OCI-LY1 (cell line): Measurements from ENCODE around the gene NPTX1.

Experiments used
- H2AFZ ChIP-seq: fragments of 200-600 bp; sonication (generic), shearing (Covaris generic); 2 replicates; pipeline ENCODE4 v1.6.0; 2014; ENCODE audit warnings: antibody characterized with exemption, mild to moderate bottlenecking, low read length
- H3F3A ChIP-seq: fragments of 200-600 bp; sonication (generic), shearing (Covaris generic); 2 replicates; pipeline ENCODE4 v1.6.0; 2014; ENCODE audit warnings: mild to moderate bottlenecking, antibody characterized with exemption, low read length, moderate library complexity; ENCODE audit not compliant: insufficient read depth
- H3K27ac ChIP-seq: fragments of 200-600 bp; sonication (generic); 2 replicates; pipeline ENCODE4 v1.5.1; 2014; ENCODE audit warnings: low read length, mixed run types, mild to moderate bottlenecking, low read depth; ENCODE audit not compliant: poor library complexity, severe bottlenecking
- H3K27me3 ChIP-seq: fragments of 200-600 bp; sonication (generic); 2 replicates; pipeline ENCODE4 v1.6.0; 2014; ENCODE audit warnings: antibody characterized with exemption, mild to moderate bottlenecking, low read length, moderate library complexity; ENCODE audit not compliant: insufficient read depth
- H3K36me3 ChIP-seq: fragments of 200-600 bp; sonication (generic); 2 replicates; pipeline ENCODE4 v1.6.1; 2014; ENCODE audit warnings: mild to moderate bottlenecking, antibody characterized with exemption, low read length, moderate library complexity, mixed read lengths; ENCODE audit not compliant: insufficient read depth
- H3K4me1 ChIP-seq: fragments of 200-600 bp; sonication (generic); 2 replicates; pipeline ENCODE4 v1.5.1; 2014; ENCODE audit warnings: mild to moderate bottlenecking, low read length, moderate library complexity; ENCODE audit not compliant: insufficient read depth, severe bottlenecking
- H3K4me2 ChIP-seq: fragments of 200-600 bp; sonication (generic), shearing (Covaris generic); 2 replicates; pipeline ENCODE4 v1.6.1; 2014; ENCODE audit warnings: low read length
- H3K4me3 ChIP-seq: fragments of 200-600 bp; sonication (generic); 2 replicates; pipeline ENCODE4 v1.5.1; 2014; ENCODE audit warnings: low read length, low read depth, mild to moderate bottlenecking, mixed read lengths; ENCODE audit not compliant: poor library complexity, severe bottlenecking
- H3K79me2 ChIP-seq: fragments of 200-600 bp; shearing (Covaris generic); 2 replicates; pipeline ENCODE4 v1.6.1; 2016; ENCODE audit warnings: mixed run types, low read length, mixed read lengths; ENCODE audit not compliant: insufficient read depth
- H3K9ac ChIP-seq: fragments of 200-600 bp; sonication (generic), shearing (Covaris generic); 2 replicates; pipeline ENCODE4 v1.6.1; 2014; ENCODE audit warnings: mild to moderate bottlenecking, low read length, mixed read lengths
- H3K9me2 ChIP-seq: fragments of 200-600 bp; sonication (generic), shearing (Covaris generic); 2 replicates; pipeline ENCODE4 v1.6.1; 2014; ENCODE audit warnings: low read depth, mild to moderate bottlenecking, low read length, mixed read lengths
- H3K9me3 ChIP-seq: fragments of 200-600 bp; shearing (Covaris generic); 2 replicates; pipeline ENCODE4 v1.6.1; 2014; ENCODE audit warnings: low read length, mixed read lengths
- H4K20me1 ChIP-seq: fragments of 200-600 bp; sonication (generic), shearing (Covaris generic); 2 replicates; pipeline ENCODE4 v1.6.0; 2016; ENCODE audit warnings: mild to moderate bottlenecking, low read length; ENCODE audit not compliant: insufficient read depth
- CTCF ChIP-seq: fragments of 200-600 bp; sonication (generic), shearing (Covaris generic); IDR thresholded peaks from 2 replicates; pipeline ENCODE4 v1.5.1; 2017; ENCODE audit warnings: mild to moderate bottlenecking, antibody characterized with exemption, low read length, moderate library complexity, mixed read lengths
- EZH2 ChIP-seq: fragments of 200-600 bp; sonication (generic), shearing (Covaris generic); IDR thresholded peaks from 2 replicates; pipeline ENCODE4 v1.8.0; 2017; ENCODE audit warnings: borderline replicate concordance, mixed run types, mild to moderate bottlenecking, antibody characterized with exemption, low read length, moderate library complexity, mixed read lengths

The NPTX1 gene

GRCh38 chr17:80424261-80424660 is 52.1 kb downstream of the NPTX1 start:
- Histone ChIP-seq H3K4me1 (no peaks in the 10 kb centered on the region), H3F3A (no peaks in the 10 kb centered on the region), H3K9ac (no peak overlapping the region), H3K9me3 (no peaks in the 10 kb centered on the region), H2AFZ (no peak overlapping the region), H3K36me3 (no peaks in the 10 kb centered on the region), H3K4me3 (no peak overlapping the region), H3K4me2 (no peak overlapping the region), H4K20me1 (no peaks in the 10 kb centered on the region), H3K27ac (no peak overlapping the region), H3K9me2 (no peaks in the 10 kb centered on the region), H3K27me3 (no peaks in the 10 kb centered on the region; the same call in 1 of the 2 replicates), H3K79me2 (no peaks in the 10 kb centered on the region)
- TF ChIP-seq EZH2 = no peak
- no peak for TF ChIP-seq CTCF

- H4K20me1 ChIP-seq = no peaks in the 10 kb centered on the region
- no peaks in the 10 kb centered on the region for H3K9me2 ChIP-seq
- H2AFZ ChIP-seq = no peak overlapping the region
- H3K4me3 ChIP-seq = no peak overlapping the region
- H3K9ac ChIP-seq = no peak overlapping the region
- H3F3A ChIP-seq = no peaks in the 10 kb centered on the region
- H3K27me3 ChIP-seq = no peaks in the 10 kb centered on the region; the same call in 1 of the 2 replicates
- H3K4me2 ChIP-seq = no peak overlapping the region
- H3K9me3 ChIP-seq = no peaks in the 10 kb centered on the region
- no peak for TF ChIP-seq CTCF
- TF ChIP-seq EZH2 = no peak
- H3K36me3 ChIP-seq = no peaks in the 10 kb centered on the region
- H3K79me2 ChIP-seq = no peaks in the 10 kb centered on the region
- H3K27ac ChIP-seq = no peak overlapping the region
- no peaks in the 10 kb centered on the region for H3K4me1 ChIP-seq
Measured at GRCh38 chr17:80423536-80424225, 52.7 kb downstream of the NPTX1 start.

DNA sequence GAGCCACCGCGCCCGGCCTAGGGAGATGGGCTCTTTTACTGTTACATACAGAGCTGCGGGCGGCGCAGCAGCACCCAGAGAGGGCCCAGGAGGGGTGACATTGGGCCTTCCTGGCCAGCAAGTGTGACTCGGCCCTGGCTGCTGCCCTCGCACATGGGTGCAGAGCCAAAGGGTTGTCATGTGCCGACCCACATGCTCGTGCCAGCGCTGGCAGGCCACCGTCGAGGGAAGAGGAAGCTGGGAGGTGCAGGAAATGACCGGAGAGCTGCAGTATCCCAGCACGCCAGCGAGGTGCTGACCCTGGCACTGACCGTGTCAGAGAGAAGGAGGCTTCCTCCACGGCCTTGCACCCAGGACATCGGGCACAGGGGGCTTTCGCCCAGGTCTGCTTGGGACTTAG is 53.4 kb downstream of the NPTX1 start:
- H3K9ac ChIP-seq = no peak overlapping the region
- no peak overlapping the region for H3K27ac ChIP-seq
- no peak overlapping the region for H2AFZ ChIP-seq
- no peak overlapping the region for H3K4me2 ChIP-seq
- no peaks in the 10 kb centered on the region for H3K79me2 ChIP-seq
- H3F3A ChIP-seq = no peaks in the 10 kb centered on the region
- no peaks in the 10 kb centered on the region for H3K9me2 ChIP-seq
- H3K4me1 ChIP-seq = no peaks in the 10 kb centered on the region
- no peaks in the 10 kb centered on the region; the same call in 1 of the 2 replicates for H3K27me3 ChIP-seq
- H3K9me3 ChIP-seq = no peaks in the 10 kb centered on the region
- TF ChIP-seq EZH2 = no peak
- no peak for TF ChIP-seq CTCF
- H3K4me3 ChIP-seq = no peak overlapping the region
- H4K20me1 ChIP-seq = no peaks in the 10 kb centered on the region
- H3K36me3 ChIP-seq = no peaks in the 10 kb centered on the region
